OCI-LY7 (cell line): ENCODE measurements around the gene CENPP.

Source experiments
- CTCF ChIP-seq: fragments of 200-600 bp; sonication (generic); conservative IDR thresholded peaks from 2 replicates; pipeline ENCODE4 v1.5.1; 2014; ENCODE audit warnings: mild to moderate bottlenecking, antibody characterized with exemption, low read length, moderate library complexity, mixed read lengths
- EZH2phosphoT487 ChIP-seq: fragments of 200-600 bp; sonication (generic); IDR thresholded peaks from 2 replicates; pipeline ENCODE4 v1.6.1; 2018; ENCODE audit warnings: low read depth, borderline replicate concordance, mild to moderate bottlenecking, mixed run types, antibody characterized with exemption, low read length, moderate library complexity, mixed read lengths

GRCh38 chr9:92641092-92641809, 315.5 kb downstream of the CENPP start:
- TF ChIP-seq CTCF (no peak), EZH2phosphoT487 (no peak)
